IMR-90 (cell line): ENCODE measurements around the gene PAGE4. TPM values are rescaled to one million over a fixed set of nuclear protein-coding genes. Genes with fewer than 3 reads are reported as not detected.

Source experiments
- ATAC-seq: fragments of 200-7000 bp; cut with Tn5 transposase; 2 replicates; pipeline ENCODE4 v1.9.1; 2020; ENCODE audit warnings: low read depth, mild to moderate bottlenecking, moderate library complexity
- BruUV-seq: library from RNA; stranded (reverse); fragments of 400-500 nt; replicated peaks from 2 replicates; lab custom pipeline; 2021; lab: Mats Ljungman, UMichigan
- CTCF ChIA-PET: fragments of 300-600 bp; formaldehyde crosslinking; extraction: SDS; loops from one replicate; lab custom pipeline; 2021; ENCODE audit warnings: antibody characterized with exemption; lab: Yijun Ruan, JAX
- POLR2A ChIA-PET: fragments of 300-600 bp; sonication (Branson Sonifier 250); formaldehyde crosslinking; loops from one replicate; lab custom pipeline; 2022; ENCODE audit warnings: antibody characterized with exemption; ENCODE audit not compliant: unreplicated experiment; lab: Charles Lee
- DNase-seq: peaks from one replicate; pipeline ENCODE4 v3.0.0; 2013
- H2AFZ ChIP-seq: replicated peaks from 2 replicates; pipeline ENCODE3; 2013; ENCODE audit warnings: low read length, mild to moderate bottlenecking; ENCODE audit not compliant: poor library complexity
- H2AK5ac ChIP-seq: 2 replicates; pipeline ENCODE4 v1.6.1; 2013; ENCODE audit warnings: low read depth, low read length, inconsistent platforms
- H2AK9ac ChIP-seq: replicated peaks from 2 replicates; pipeline ENCODE3; 2013; ENCODE audit warnings: mild to moderate bottlenecking, low read depth, low read length, moderate library complexity; ENCODE audit not compliant: poor library complexity
- H2BK120ac ChIP-seq: 2 replicates; pipeline ENCODE4 v1.6.1; 2013; ENCODE audit warnings: low read depth, low read length, inconsistent platforms
- H2BK15ac ChIP-seq: 3 replicates; pipeline ENCODE4 v1.6.1; 2013; ENCODE audit warnings: low read depth, low read length, inconsistent platforms
- H2BK20ac ChIP-seq: 2 replicates; pipeline ENCODE4 v1.6.1; 2013; ENCODE audit warnings: low read depth, mild to moderate bottlenecking, inconsistent platforms, low read length, moderate library complexity
- H2BK5ac ChIP-seq: 2 replicates; pipeline ENCODE4 v1.6.1; 2013; ENCODE audit warnings: mild to moderate bottlenecking, low read depth, low read length, inconsistent platforms; ENCODE audit not compliant: poor library complexity, severe bottlenecking
- H3K14ac ChIP-seq: replicated peaks from 2 replicates; pipeline ENCODE4 v1.6.1; 2013; ENCODE audit warnings: low read depth, low read length, inconsistent platforms
- H3K18ac ChIP-seq: 2 replicates; pipeline ENCODE4 v1.6.1; 2013; ENCODE audit warnings: low read depth, low read length, control low read depth
- H3K23ac ChIP-seq: 2 replicates; pipeline ENCODE4 v1.6.1; 2013; ENCODE audit warnings: low read depth, low read length, inconsistent platforms
- H3K27ac ChIP-seq: 2 replicates; pipeline ENCODE4 v1.5.1; 2013; ENCODE audit warnings: mild to moderate bottlenecking, control low read depth, low read length; ENCODE audit not compliant: insufficient read depth
- H3K27me3 ChIP-seq: 2 replicates; pipeline ENCODE4 v1.6.1; 2013; ENCODE audit warnings: low read length; ENCODE audit not compliant: control insufficient read depth, insufficient read depth
- H3K36me3 ChIP-seq: 2 replicates; pipeline ENCODE4 v1.6.1; 2013; ENCODE audit warnings: low read length, mixed read lengths; ENCODE audit not compliant: control insufficient read depth, insufficient read depth
- H3K4ac ChIP-seq: 2 replicates; pipeline ENCODE4 v1.6.1; 2013; ENCODE audit warnings: low read depth, low read length, inconsistent platforms
- H3K4me1 ChIP-seq: 2 replicates; pipeline ENCODE4 v1.6.1; 2013; ENCODE audit warnings: low read length, mixed read lengths; ENCODE audit not compliant: control insufficient read depth, insufficient read depth
- H3K4me2 ChIP-seq: 2 replicates; pipeline ENCODE4 v1.6.1; 2013; ENCODE audit warnings: low read depth, mild to moderate bottlenecking, control low read depth, low read length, moderate library complexity
- H3K4me3 ChIP-seq: 2 replicates; pipeline ENCODE4 v1.5.1; 2013; ENCODE audit warnings: low read depth, mild to moderate bottlenecking, control low read depth, low read length, moderate library complexity; ENCODE audit not compliant: insufficient read depth
- H3K56ac ChIP-seq: 2 replicates; pipeline ENCODE4 v1.6.1; 2013; ENCODE audit warnings: low read length, inconsistent platforms; ENCODE audit not compliant: insufficient read depth; ENCODE audit errors: extremely low read depth
- H3K79me1 ChIP-seq, 2 experiments: 2 replicates each; pipeline ENCODE4 v1.6.1; 2013; ENCODE audit warnings: low read length in 2 of 2, inconsistent platforms in 1 of 2, low read depth in 1 of 2
- H3K9ac ChIP-seq: 2 replicates; pipeline ENCODE4 v1.6.1; 2013; ENCODE audit warnings: low read depth, low read length, control low read depth
- H3K9me1 ChIP-seq: 2 replicates; pipeline ENCODE4 v1.6.1; 2013; ENCODE audit warnings: low read length, inconsistent platforms; ENCODE audit not compliant: insufficient read depth
- H3K9me3 ChIP-seq: 2 replicates; pipeline ENCODE4 v1.6.1; 2013; ENCODE audit warnings: low read length; ENCODE audit not compliant: control insufficient read depth, insufficient read depth
- H4K20me1 ChIP-seq: 2 replicates; pipeline ENCODE4 v1.6.1; 2013; ENCODE audit warnings: low read length, inconsistent platforms; ENCODE audit not compliant: insufficient read depth
- H4K5ac ChIP-seq: 2 replicates; pipeline ENCODE4 v1.6.1; 2013; ENCODE audit warnings: mild to moderate bottlenecking, low read depth, low read length, control low read depth
- H4K8ac ChIP-seq, 2 experiments: 2 replicates each; pipeline ENCODE4 v1.6.1; 2013; ENCODE audit warnings: low read depth in 2 of 2, low read length in 2 of 2, control low read depth in 1 of 2, inconsistent platforms in 1 of 2
- H4K91ac ChIP-seq: 2 replicates; pipeline ENCODE4 v1.6.1; 2013; ENCODE audit warnings: low read depth, low read length, inconsistent platforms; ENCODE audit not compliant: insufficient read depth
- BHLHE40 ChIP-seq: fragments of 150-350 bp; IDR thresholded peaks from 2 replicates; pipeline ENCODE4 v1.6.1; 2016; ENCODE audit warnings: mild to moderate bottlenecking, low read depth, low read length
- CEBPB ChIP-seq: IDR thresholded peaks from 2 replicates; pipeline ENCODE4 v1.6.1; 2012; ENCODE audit warnings: low read depth, low read length, improper control_type of control experiment
- CHD1 ChIP-seq: IDR thresholded peaks from 2 replicates; pipeline ENCODE4 v1.6.1; 2012; ENCODE audit warnings: low read depth, low read length, improper control_type of control experiment
- FOS ChIP-seq: fragments of 150-350 bp; IDR thresholded peaks from 2 replicates; pipeline ENCODE4 v1.6.1; 2016; ENCODE audit warnings: low read depth, low read length
- MAZ ChIP-seq: IDR thresholded peaks from 2 replicates; pipeline ENCODE4 v1.6.1; 2012; ENCODE audit warnings: low read depth, mild to moderate bottlenecking, low read length, improper control_type of control experiment, moderate library complexity, borderline replicate concordance
- MXI1 ChIP-seq: IDR thresholded peaks from 2 replicates; pipeline ENCODE4 v1.6.1; 2012; ENCODE audit warnings: low read depth, mild to moderate bottlenecking, low read length, moderate library complexity, borderline replicate concordance
- NFE2L2 ChIP-seq: fragments of 150-350 bp; IDR thresholded peaks from 2 replicates; pipeline ENCODE4 v1.6.1; 2016; ENCODE audit warnings: low read depth, mild to moderate bottlenecking, low read length
- POLR2A ChIP-seq: IDR thresholded peaks from 2 replicates; pipeline ENCODE4 v1.6.1; 2012; ENCODE audit warnings: mild to moderate bottlenecking, low read depth, low read length
- RAD21 ChIP-seq: IDR thresholded peaks from 2 replicates; pipeline ENCODE4 v1.6.1; 2012; ENCODE audit warnings: low read length, improper control_type of control experiment
- RFX5 ChIP-seq: IDR thresholded peaks from 2 replicates; pipeline ENCODE4 v1.8.0; 2012; ENCODE audit warnings: low read depth, mild to moderate bottlenecking, low read length, moderate library complexity
- SMC3 ChIP-seq: fragments of 150-350 bp; IDR thresholded peaks from 2 replicates; pipeline ENCODE4 v1.6.1; 2016; ENCODE audit warnings: low read depth, mild to moderate bottlenecking, antibody characterized with exemption, low read length, moderate library complexity
- WGBS, 2 experiments: methylation state at CpG; one replicate each; pipeline versions ENCODE4 v1.1.5 to v1.1.7; 2013; ENCODE audit warnings: missing lambda C conversion rate in 2 of 2; ENCODE audit not compliant: insufficient read length in 1 of 2; ENCODE audit errors: extremely low coverage in 2 of 2; 5-methylcytosine and 5-hydroxymethylcytosine counted together
- dilution Hi-C: fragments of 300-500 bp; cut with HindIII; formaldehyde crosslinking; loops from one replicate; pipeline ENCODE4 v1.14.3; 2018; ENCODE audit warnings: low sequenced_read_pairs; ENCODE audit not compliant: unreplicated experiment
- in situ Hi-C: fragments of 300-500 bp; cut with MboI; formaldehyde crosslinking; loops from 3 replicates; pipeline ENCODE4 v1.14.3; 2019; ENCODE audit warnings: low sequenced_read_pairs, inconsistent platforms, mixed read lengths
- intact Hi-C: fragments of 100-400 bp; cut with micrococcal nuclease; formaldehyde crosslinking; loops from 2 replicates; pipeline ENCODE4 v1.10.0; 2022
- polyA plus RNA-seq, 3 experiments: library from polyadenylated mRNA; depleted of rRNA; stranded (reverse); fragments of >200 nt; gene quantifications; 2 replicates each; pipeline ENCODE4 v1.2.3, GENCODE V29; 2012; ENCODE audit warnings: low replicate concordance in 1 of 3
- total RNA-seq: library from RNA; depleted of rRNA; stranded (reverse); fragments of >200 nt; gene quantifications from 2 replicates; pipeline ENCODE4 v1.2.3, GENCODE V29; 2012
- TF ChIP-seq, protein P1 (sequence below): fragments of 150-350 bp; IDR thresholded peaks from 2 replicates; pipeline ENCODE4 v1.6.1; 2016; ENCODE audit warnings: low read depth, mild to moderate bottlenecking, low read length, moderate library complexity, borderline replicate concordance

The PAGE4 gene
- total and polyA plus RNA-seq, 2 of the 4 experiments (the other 2 are of a cell fraction): not detected

DNA sequence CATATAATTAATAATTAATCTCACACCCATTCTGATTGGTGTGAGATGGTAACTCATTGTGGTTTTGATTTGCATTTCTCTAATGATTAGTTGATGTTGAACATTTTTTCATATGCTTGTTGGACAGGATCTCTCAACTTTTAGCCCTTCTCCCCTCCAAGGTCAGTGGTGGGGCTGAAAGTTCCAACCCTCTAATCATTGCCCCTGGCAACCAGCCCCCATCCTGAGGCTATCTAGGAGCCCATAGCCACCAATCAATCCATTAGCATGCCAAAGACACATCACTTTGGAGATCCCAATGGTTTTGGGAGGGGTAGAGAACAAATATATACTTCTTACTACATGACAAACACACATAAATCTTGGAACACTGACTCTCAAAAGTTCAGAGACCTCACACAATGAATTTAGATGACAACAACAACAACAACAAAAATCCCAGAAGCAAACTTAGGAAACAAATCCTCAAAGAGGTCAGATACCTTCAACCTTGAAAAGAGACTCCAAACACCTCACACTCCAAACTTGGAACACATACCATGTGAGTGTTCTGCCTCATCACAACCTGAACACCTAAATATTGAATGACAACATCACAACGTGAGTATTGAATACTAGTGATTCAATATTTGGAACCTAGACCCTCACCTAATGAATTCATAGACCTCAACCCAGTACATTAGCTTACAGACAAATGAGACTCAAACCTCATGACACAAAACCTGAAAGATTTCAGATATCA is 19.0 kb upstream of the PAGE4 start:
- TF ChIP-seq RFX5: no peak
- no peak for TF ChIP-seq MAZ
- no peak for TF ChIP-seq POLR2A
- no peak for TF ChIP-seq CHD1
- no peak for TF ChIP-seq RAD21
- no peak for TF ChIP-seq FOS
- no peak for TF ChIP-seq BHLHE40
- TF ChIP-seq CEBPB: no peak
- TF ChIP-seq, protein P1, sequence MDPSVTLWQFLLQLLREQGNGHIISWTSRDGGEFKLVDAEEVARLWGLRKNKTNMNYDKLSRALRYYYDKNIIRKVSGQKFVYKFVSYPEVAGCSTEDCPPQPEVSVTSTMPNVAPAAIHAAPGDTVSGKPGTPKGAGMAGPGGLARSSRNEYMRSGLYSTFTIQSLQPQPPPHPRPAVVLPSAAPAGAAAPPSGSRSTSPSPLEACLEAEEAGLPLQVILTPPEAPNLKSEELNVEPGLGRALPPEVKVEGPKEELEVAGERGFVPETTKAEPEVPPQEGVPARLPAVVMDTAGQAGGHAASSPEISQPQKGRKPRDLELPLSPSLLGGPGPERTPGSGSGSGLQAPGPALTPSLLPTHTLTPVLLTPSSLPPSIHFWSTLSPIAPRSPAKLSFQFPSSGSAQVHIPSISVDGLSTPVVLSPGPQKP: no peak
- no peak for TF ChIP-seq NFE2L2
- no peak for TF ChIP-seq SMC3
- no peak for TF ChIP-seq MXI1
- no peaks in the 10 kb centered on the region for H3K9me3 ChIP-seq
- ChIA-PET POLR2A (no interaction called here), CTCF (no interaction called here)
- no CpG with 5 or more reads among the region's 1 CpG for WGBS, 2 experiments
- H3K79me1 ChIP-seq: no peaks in the 10 kb centered on the region
- H3K14ac ChIP-seq: no peak overlapping the region
- DNase-seq (no peak), ATAC-seq (no peak)
- no peak overlapping the region for H3K4me2 ChIP-seq
- H4K5ac ChIP-seq: no peak overlapping the region
- no peaks in the 10 kb centered on the region; the same call in 1 of the 2 replicates for H3K27me3 ChIP-seq
- intact Hi-C loops: no loop called here
- no peak overlapping the region for H2AFZ ChIP-seq
- H3K4me1 ChIP-seq: no peaks in the 10 kb centered on the region
- dilution Hi-C loops: no loop called here
- H2BK5ac ChIP-seq: no peak overlapping the region
- no peaks in the 10 kb centered on the region for H3K9me1 ChIP-seq
- no peak overlapping the region for H3K18ac ChIP-seq
- H2BK15ac ChIP-seq: no peak overlapping the region
- in situ Hi-C loops: no loop called here
- no peaks in the 10 kb centered on the region for H4K20me1 ChIP-seq
- H2AK9ac ChIP-seq: no peak overlapping the region
- no TSS peak for BruUV-seq
- no peak overlapping the region for H3K56ac ChIP-seq
- no peak overlapping the region for H3K27ac ChIP-seq
- no peak overlapping the region for H3K23ac ChIP-seq
- H4K91ac ChIP-seq: no peak overlapping the region
- no peaks in the 10 kb centered on the region for H3K36me3 ChIP-seq
- H3K4me3 ChIP-seq: no peak overlapping the region
- H3K4ac ChIP-seq: no peak overlapping the region
- H3K9ac ChIP-seq: no peak overlapping the region
- no peak overlapping the region for H2AK5ac ChIP-seq
- H2BK120ac ChIP-seq: no peak overlapping the region
- no peak overlapping the region for H2BK20ac ChIP-seq
- H4K8ac ChIP-seq: no peak overlapping the region
